GM21717 (cell line): ENCODE results near the gene NFU1.

ENCODE experiments used
- ATAC-seq: cut with Tn5 transposase; IDR thresholded peaks from one replicate; pipeline ENCODE4 v1.9.1; 2021; ENCODE audit warnings: mild to moderate bottlenecking, moderate library complexity; ENCODE audit not compliant: unreplicated experiment

Gene NFU1

GRCh38 chr2:69353360-69353759 is 83.9 kb downstream of the NFU1 start:
- no peak for ATAC-seq

GRCh38 chr2:69348781-69349180 is 88.5 kb downstream of the NFU1 start:
- ATAC-seq, result no peak
